ENCODE results near the gene P2RY13.
A peak's percentile ranks its signal among the peaks of the same experiment; 100 is the strongest.

P2RY13 gene

DNA sequence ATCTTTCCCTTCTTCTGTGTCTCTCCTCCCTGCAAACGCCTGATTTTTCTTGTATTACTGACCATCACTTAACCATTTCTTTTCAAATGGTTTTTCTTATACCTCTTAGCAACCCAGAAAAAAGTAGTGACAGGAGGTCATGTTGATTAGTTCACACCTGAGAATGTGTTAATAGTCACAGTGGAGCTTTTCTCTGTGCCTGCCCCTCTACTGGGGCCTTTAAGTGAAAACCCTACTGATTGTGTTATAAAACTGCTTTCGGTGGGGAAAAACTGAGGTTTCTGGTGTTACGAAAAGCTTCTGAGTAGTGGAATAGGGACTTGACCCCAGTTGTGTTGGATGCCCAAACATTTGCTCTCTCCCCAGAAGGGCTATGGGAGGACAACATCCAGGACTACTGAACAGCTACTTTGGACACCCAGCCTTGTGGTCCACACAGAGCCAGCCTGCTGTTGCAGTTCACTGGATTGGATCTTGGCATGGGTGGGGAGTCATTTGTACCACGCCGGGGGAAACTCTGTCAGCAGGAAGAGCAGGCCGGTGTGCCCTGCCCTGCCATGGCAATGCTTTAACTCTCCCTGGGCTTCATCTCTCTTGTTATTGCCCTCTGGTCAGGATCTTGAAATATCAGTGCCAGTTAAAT is 23.1 kb downstream of the P2RY13 start:
- H3K4me3 ChIP-seq (ENCODE audit: low read length) = no peak overlapping the region

DNA sequence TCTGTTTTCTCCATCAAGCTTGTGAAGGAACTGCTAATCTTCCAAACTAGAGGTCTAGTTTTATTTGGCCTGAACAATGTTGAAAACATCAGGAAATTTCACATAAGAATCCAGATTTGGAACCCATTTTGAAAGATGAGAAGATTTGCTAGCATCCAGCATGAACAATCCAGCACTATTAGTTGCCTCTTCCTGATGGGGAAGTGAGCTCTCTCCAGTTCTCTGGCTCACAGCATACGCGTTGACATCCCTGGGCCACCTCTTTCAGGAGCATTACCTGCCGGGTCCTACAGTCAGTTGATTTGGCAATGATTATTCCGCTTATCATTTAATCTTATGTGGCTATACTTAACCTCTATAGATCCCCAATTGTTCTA is 23.6 kb downstream of the P2RY13 start:
- no peak for DNase-seq (ENCODE audit: low read depth)
- no peak overlapping the region for H3K4me3 ChIP-seq (ENCODE audit: low read length)
- TF ChIP-seq, protein P1, sequence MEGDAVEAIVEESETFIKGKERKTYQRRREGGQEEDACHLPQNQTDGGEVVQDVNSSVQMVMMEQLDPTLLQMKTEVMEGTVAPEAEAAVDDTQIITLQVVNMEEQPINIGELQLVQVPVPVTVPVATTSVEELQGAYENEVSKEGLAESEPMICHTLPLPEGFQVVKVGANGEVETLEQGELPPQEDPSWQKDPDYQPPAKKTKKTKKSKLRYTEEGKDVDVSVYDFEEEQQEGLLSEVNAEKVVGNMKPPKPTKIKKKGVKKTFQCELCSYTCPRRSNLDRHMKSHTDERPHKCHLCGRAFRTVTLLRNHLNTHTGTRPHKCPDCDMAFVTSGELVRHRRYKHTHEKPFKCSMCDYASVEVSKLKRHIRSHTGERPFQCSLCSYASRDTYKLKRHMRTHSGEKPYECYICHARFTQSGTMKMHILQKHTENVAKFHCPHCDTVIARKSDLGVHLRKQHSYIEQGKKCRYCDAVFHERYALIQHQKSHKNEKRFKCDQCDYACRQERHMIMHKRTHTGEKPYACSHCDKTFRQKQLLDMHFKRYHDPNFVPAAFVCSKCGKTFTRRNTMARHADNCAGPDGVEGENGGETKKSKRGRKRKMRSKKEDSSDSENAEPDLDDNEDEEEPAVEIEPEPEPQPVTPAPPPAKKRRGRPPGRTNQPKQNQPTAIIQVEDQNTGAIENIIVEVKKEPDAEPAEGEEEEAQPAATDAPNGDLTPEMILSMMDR (conservative IDR thresholded peaks at IDR 0.05; ENCODE audit: low read depth, low read length) = no peak

More for the DNA sequence above, 23.1 kb downstream of the P2RY13 start:
- TF ChIP-seq, protein P1 (conservative IDR thresholded peaks at IDR 0.05; ENCODE audit: low read depth, low read length) = no peak
- no peak for DNase-seq (ENCODE audit: low read depth)

DNA sequence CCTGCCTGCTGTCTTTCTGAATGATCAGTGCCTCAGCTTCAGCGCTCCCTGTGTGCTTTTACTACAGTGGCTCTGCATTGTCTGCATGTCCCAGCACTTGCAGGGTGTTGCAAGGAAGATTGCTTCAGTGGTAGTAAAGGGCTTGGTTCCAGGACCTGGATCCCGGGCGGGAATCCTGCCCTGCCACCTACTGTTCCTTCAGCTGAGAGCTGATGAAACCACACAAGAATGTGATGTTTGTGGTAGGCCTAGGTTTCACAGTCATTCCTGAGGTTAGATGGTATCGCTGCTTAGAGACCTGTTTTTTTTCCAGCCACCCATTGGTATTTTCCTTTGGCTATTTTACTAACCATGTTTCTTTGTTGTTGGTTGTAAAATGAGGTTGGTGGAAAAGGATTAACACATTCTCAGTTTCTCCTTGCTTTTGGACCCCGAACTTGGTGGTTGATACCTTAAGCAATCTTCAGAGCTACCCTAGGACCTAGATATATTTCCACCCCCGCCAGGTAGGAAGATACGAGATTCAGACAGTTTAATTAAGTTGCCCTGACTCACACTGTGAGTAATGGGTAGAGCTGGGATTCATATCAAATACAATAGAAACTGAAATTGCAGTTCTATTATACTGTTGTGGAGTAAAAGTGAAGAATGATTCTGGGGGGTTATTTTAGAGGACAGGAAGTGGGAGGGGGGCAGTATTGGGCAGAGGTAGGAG is 24.1 kb downstream of the P2RY13 start:
- TF ChIP-seq, protein P1 (conservative IDR thresholded peaks at IDR 0.05; ENCODE audit: low read depth, low read length) = peak; percentile 39
- H3K4me3 ChIP-seq (ENCODE audit: low read length) = peak overlapping the region; percentile 22
- DNase-seq (ENCODE audit: low read depth) = peak; percentile 96

DNA sequence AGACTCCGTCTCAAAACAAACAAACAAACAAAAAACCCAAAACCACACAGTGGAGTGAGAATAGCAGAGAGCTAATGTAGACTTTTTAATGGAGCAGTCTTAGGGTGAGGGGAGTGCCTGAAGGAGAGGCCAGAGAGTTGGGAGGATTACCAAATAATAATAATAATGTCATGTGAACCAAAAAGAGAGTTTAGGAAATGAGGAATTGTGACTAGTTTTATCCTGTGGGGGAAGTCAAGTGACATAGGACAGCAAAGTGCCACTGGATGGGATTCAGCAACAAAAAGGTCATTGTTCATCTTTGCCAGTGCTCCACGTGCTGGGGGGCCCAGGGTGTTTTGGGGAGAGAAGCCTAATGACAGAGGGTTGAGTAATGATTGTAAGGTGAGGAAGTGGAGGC is 25.6 kb downstream of the P2RY13 start:
- H3K4me3 ChIP-seq (ENCODE audit: low read length) = no peak overlapping the region
- DNase-seq (ENCODE audit: low read depth) = no peak
- TF ChIP-seq, protein P1 (conservative IDR thresholded peaks at IDR 0.05; ENCODE audit: low read depth, low read length) = no peak

DNA sequence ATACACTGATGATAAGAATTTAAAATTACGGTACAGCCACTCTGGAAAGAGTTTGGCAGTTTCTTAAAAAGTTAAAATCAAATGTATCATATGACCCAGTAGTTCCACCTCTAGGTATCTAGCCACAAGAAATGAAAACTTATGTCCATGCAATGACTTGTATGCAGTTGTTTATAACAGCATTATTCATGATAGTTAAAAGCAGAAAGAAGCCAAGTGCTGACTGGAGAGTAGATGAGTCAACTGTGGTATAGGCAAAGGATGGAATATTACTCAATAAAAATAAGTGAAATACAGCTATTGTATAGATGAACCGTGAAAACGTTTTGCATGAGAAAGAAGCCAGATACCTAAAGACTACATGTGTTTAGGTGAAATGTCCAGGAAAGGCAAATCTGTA is 27.6 kb downstream of the P2RY13 start:
- H3K4me3 ChIP-seq (ENCODE audit: low read length) = no peak overlapping the region
- TF ChIP-seq, protein P1 (conservative IDR thresholded peaks at IDR 0.05; ENCODE audit: low read depth, low read length) = no peak
- no peak for DNase-seq (ENCODE audit: low read depth)

DNA sequence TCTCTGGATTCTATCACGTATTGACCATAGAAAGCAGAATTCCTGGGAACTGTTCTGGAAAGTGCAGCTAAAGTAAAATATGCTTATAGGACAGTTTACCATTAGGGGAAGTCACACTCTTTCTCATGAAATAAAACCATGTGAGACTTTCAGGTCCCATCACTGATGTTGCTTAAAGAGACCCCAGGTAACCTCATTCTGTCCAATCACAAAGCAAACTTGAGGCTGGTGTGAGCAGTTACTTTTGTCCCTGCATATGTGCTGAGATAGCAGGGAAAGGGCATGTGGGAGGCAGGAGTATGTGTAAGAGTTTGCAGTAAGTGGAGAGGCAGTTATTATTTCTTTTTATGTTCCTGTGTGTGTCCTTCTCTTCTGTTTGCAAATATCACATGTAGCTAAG is 28.8 kb downstream of the P2RY13 start:
- no peak overlapping the region for H3K4me3 ChIP-seq (ENCODE audit: low read length)
- TF ChIP-seq, protein P1 (conservative IDR thresholded peaks at IDR 0.05; ENCODE audit: low read depth, low read length) = no peak

DNA sequence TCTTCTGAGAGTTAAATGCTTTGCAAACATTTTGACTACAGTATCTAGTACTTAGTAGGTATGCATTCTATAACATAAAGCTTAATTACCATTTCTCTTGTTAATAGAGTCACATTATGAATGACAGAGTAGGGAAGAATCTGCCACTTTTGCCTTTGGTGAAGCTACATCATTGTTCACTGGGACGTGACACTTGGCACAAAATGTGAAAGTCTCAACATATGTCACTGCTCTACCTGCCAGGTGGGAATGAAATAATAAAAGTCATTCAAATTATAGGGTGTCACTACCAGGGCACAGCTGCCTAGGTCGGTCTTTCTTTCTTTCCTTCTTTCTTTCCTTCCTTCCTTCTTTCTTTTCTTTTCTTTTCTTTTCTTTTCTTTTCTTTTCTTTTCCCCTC is 30.3 kb downstream of the P2RY13 start:
- DNase-seq (ENCODE audit: low read depth) = no peak
- no peak overlapping the region for H3K4me3 ChIP-seq (ENCODE audit: low read length)
- TF ChIP-seq, protein P1 (conservative IDR thresholded peaks at IDR 0.05; ENCODE audit: low read depth, low read length) = no peak

More for the DNA sequence above, 28.8 kb downstream of the P2RY13 start:
- DNase-seq (ENCODE audit: low read depth) = no peak

Data from retinal pigment epithelial cell (primary cell).